CD4-positive, alpha-beta T cell (primary cell): Measurements from ENCODE around the gene ZNF831. TPM values are rescaled to one million over a fixed set of nuclear protein-coding genes. Genes with fewer than 3 reads are reported as not detected.

ENCODE experiments used
- ATAC-seq: fragments of 200-7000 bp; cut with Tn5 transposase; one replicate; pipeline ENCODE4 v1.10.0; 2022; ENCODE audit warnings: mild to moderate bottlenecking; ENCODE audit not compliant: poor library complexity
- CTCF ChIA-PET: fragments of 350-600 bp; sonication (Branson Sonifier 250); formaldehyde crosslinking; loops from one replicate; lab custom pipeline; 2021; ENCODE audit warnings: antibody characterized with exemption, inconsistent platforms; lab: Charles Lee
- POLR2A ChIA-PET: fragments of 350-600 bp; sonication (Branson Sonifier 250); formaldehyde crosslinking; loops from one replicate; lab custom pipeline; 2021; ENCODE audit warnings: antibody characterized with exemption, inconsistent platforms; lab: Charles Lee
- DNase-seq, 14 experiments: peaks; one replicate each; pipeline ENCODE4 v3.0.0-alpha.2; 2013 to 2020; ENCODE audit warnings: mixed read lengths in 2 of 14
- H3K27ac ChIP-seq, 2 donors: one replicate each; pipeline versions ENCODE4 v1.5.1 to v1.7.0; 2013; ENCODE audit warnings: low read length in 2 of 2, low read depth in 1 of 2, mild to moderate bottlenecking in 1 of 2
- H3K27me3 ChIP-seq, 2 experiments: 1 replicate in 1 of 2; 2 replicates in 1 of 2; pipeline versions ENCODE4 v1.6.1 to v1.7.0; 2013; ENCODE audit warnings: low read length in 2 of 2, control low read depth in 1 of 2, mild to moderate bottlenecking in 1 of 2, moderate library complexity in 1 of 2; ENCODE audit not compliant: insufficient read depth in 2 of 2, control insufficient read depth in 1 of 2
- H3K36me3 ChIP-seq: one replicate; pipeline ENCODE4 v1.6.1; 2013; ENCODE audit warnings: low read length, control low read depth; ENCODE audit not compliant: insufficient read depth
- H3K4me1 ChIP-seq: one replicate; pipeline ENCODE4 v1.6.1; 2013; ENCODE audit warnings: low read length, control low read depth; ENCODE audit not compliant: insufficient read depth
- H3K4me3 ChIP-seq: one replicate; pipeline ENCODE4 v1.5.1; 2013; ENCODE audit warnings: mild to moderate bottlenecking, low read length, moderate library complexity
- H3K9me3 ChIP-seq, 2 experiments: 1 replicate in 1 of 2; 2 replicates in 1 of 2; pipeline versions ENCODE4 v1.6.1 to v1.7.0; 2013; ENCODE audit warnings: low read length in 2 of 2, mild to moderate bottlenecking in 2 of 2, control low read depth in 1 of 2, moderate library complexity in 1 of 2; ENCODE audit not compliant: control insufficient read depth in 1 of 2, insufficient read depth in 1 of 2
- H3K27ac Mint-ChIP-seq: one replicate; pipeline ENCODE4 v1.8.0; 2020; ENCODE audit warnings: mixed read lengths
- H3K27me3 Mint-ChIP-seq: one replicate; pipeline ENCODE4 v1.8.0; 2021; ENCODE audit warnings: mixed read lengths
- H3K36me3 Mint-ChIP-seq: one replicate; pipeline ENCODE4 v1.8.0; 2021; ENCODE audit warnings: low read depth, mixed read lengths
- H3K4me1 Mint-ChIP-seq: one replicate; pipeline ENCODE4 v1.8.0; 2021; ENCODE audit warnings: low read depth, mixed read lengths
- H3K4me3 Mint-ChIP-seq: one replicate; pipeline ENCODE4 v1.8.0; 2020; ENCODE audit warnings: mild to moderate bottlenecking, mixed read lengths
- H3K9me3 Mint-ChIP-seq: one replicate; pipeline ENCODE4 v1.8.0; 2020; ENCODE audit warnings: mixed read lengths
- CTCF ChIP-seq: fragments of 200-600 bp; IDR thresholded peaks from one replicate; pipeline ENCODE4 v1.8.0; 2022; ENCODE audit warnings: antibody characterized with exemption, mild to moderate bottlenecking
- intact Hi-C, 2 experiments: fragments of 100-400 bp; cut with DNase I in 1 of 2; cut with micrococcal nuclease in 1 of 2; formaldehyde crosslinking; loops; one replicate each; pipeline versions ENCODE4 v1.15.1 to v1.9.0; 2023 to 2025; cut with DNase I, micrococcal nuclease
- total RNA-seq, 174 experiments: library from RNA in 2 of 174; stranded (reverse) in 2 of 174; gene quantifications; one replicate each; pipeline ENCODE4 v1.2.3 and lab custom pipeline; 2021 to 2026

The ZNF831 gene
- total RNA-seq, 2 experiments from 2014 or later, result 24.9 to 25.9 TPM

- Mint-ChIP-seq H3K36me3 (no peaks in the 10 kb centered on the region), H3K27ac (peak overlapping the region; percentile 99), H3K27me3 (no peaks in the 10 kb centered on the region), H3K4me3 (peak overlapping the region; percentile 87), H3K9me3 (no peaks in the 10 kb centered on the region), H3K4me1 (peaks cover 94% of the 10 kb centered on the region)
- no peaks in the 10 kb centered on the region for H3K27me3 ChIP-seq
- DNase-seq (peak in 2 of 14 experiments; percentile 57 to 59), ATAC-seq (peak; percentile 12)
- peaks cover 79% of the 10 kb centered on the region for H3K4me1 ChIP-seq
- peak overlapping the region; percentile 77 to 85 for H3K27ac ChIP-seq
- H3K4me3 ChIP-seq, result peak overlapping the region; percentile 44
- H3K9me3 ChIP-seq, result peaks cover 3 to 5% of the 10 kb centered on the region in 2 experiments
- H3K36me3 ChIP-seq, result no peaks in the 10 kb centered on the region
- intact Hi-C loops, result loop anchor here (2.0 to 5.0 kb wide), 6 partner anchors 24 to 130 kb away; no protein-coding TSS in a partner anchor
- POLR2A ChIA-PET, result interaction anchor here (0.6 to 8.5 kb wide), 29 partner anchors 8 to 814 kb away, joined by 3 to 203 read pairs (median 10); partner anchors contain the start of genes ATP5F1E, PRELID3B and ZNF831
- CTCF ChIA-PET, result interaction anchor here (1.3 to 4.2 kb wide), 9 partner anchors 12 to 100 kb away, joined by 3 to 42 read pairs (median 11); partner anchors contain the start of gene ZNF831
- no peak for TF ChIP-seq CTCF
Observed at GRCh38 chr20:59122566-59122919, 41.1 kb upstream of the ZNF831 start.

GRCh38 chr20:59123011-59123677 lies 40.5 kb upstream of the ZNF831 start:
- Histone ChIP-seq H3K4me1 (peaks cover 72% of the 10 kb centered on the region), H3K27me3 (no peaks in the 10 kb centered on the region), H3K36me3 (no peaks in the 10 kb centered on the region), H3K9me3 (peaks cover 3 to 5% of the 10 kb centered on the region in 2 experiments), H3K27ac (peak overlapping the region; percentile 77 to 85), H3K4me3 (peak overlapping the region; percentile 44)
- H3K9me3 Mint-ChIP-seq, result no peaks in the 10 kb centered on the region
- DNase-seq (peak in 12 of 14 experiments; percentile 11 to 84 (median 52)), ATAC-seq (peak; percentile 68)
- POLR2A ChIA-PET, result interaction anchor here (0.6 to 8.5 kb wide), 37 partner anchors 9 to 815 kb away, joined by 3 to 203 read pairs (median 7); partner anchors contain the start of genes ATP5F1E, PRELID3B and ZNF831
- TF ChIP-seq CTCF, result no peak
- H3K27me3 Mint-ChIP-seq, result no peaks in the 10 kb centered on the region
- CTCF ChIA-PET, result interaction anchor here (0.9 to 4.2 kb wide), 8 partner anchors 13 to 99 kb away, joined by 3 to 42 read pairs (median 12); partner anchors contain the start of gene ZNF831
- intact Hi-C loops, result loop anchor here (1.0 to 5.0 kb wide), 7 partner anchors 24 to 129 kb away; no protein-coding TSS in a partner anchor
- H3K4me1 Mint-ChIP-seq, result peaks cover 92% of the 10 kb centered on the region
- peak overlapping the region; percentile 99 for H3K27ac Mint-ChIP-seq
- H3K36me3 Mint-ChIP-seq, result no peaks in the 10 kb centered on the region
- peak overlapping the region; percentile 87 for H3K4me3 Mint-ChIP-seq

GRCh38 chr20:59123678-59124255 lies 39.9 kb upstream of the ZNF831 start:
- Histone ChIP-seq H3K4me1 (peaks cover 66% of the 10 kb centered on the region), H3K27me3 (no peaks in the 10 kb centered on the region), H3K4me3 (peak overlapping the region; percentile 44), H3K27ac (peak overlapping the region; percentile 77 to 85), H3K9me3 (peaks cover 3 to 5% of the 10 kb centered on the region in 2 experiments), H3K36me3 (no peaks in the 10 kb centered on the region)
- Mint-ChIP-seq H3K4me3 (peak overlapping the region; percentile 87), H3K36me3 (no peaks in the 10 kb centered on the region), H3K9me3 (no peaks in the 10 kb centered on the region), H3K27me3 (no peaks in the 10 kb centered on the region), H3K4me1 (peaks cover 86% of the 10 kb centered on the region), H3K27ac (peak overlapping the region; percentile 99)
- ATAC-seq (no peak), DNase-seq (no peak)
- no peak for TF ChIP-seq CTCF
- intact Hi-C loops, result loop anchor here (1.0 to 5.0 kb wide), 7 partner anchors 23 to 129 kb away; no protein-coding TSS in a partner anchor
- ChIA-PET CTCF (interaction anchor here (0.9 to 4.2 kb wide), 5 partner anchors 35 to 99 kb away, joined by 4 to 42 read pairs (median 12); partner anchors contain the start of gene ZNF831), POLR2A (interaction anchor here (0.6 to 8.5 kb wide), 27 partner anchors 9 to 466 kb away, joined by 3 to 203 read pairs (median 9); partner anchors contain the start of genes ATP5F1E, PRELID3B and ZNF831)
